HT1080 (cell line): Measurements from ENCODE around the gene RAPGEF6. TPM values are rescaled to one million over a fixed set of nuclear protein-coding genes. Genes with fewer than 3 reads are reported as not detected.
A peak's percentile ranks its signal among the peaks of the same experiment; 100 is the strongest.
"Not testable (repeated sequence)": the region's sequence is repeated elsewhere in the genome, so short reads cannot be mapped to it uniquely, and the experiment has no call there.

Experiments used
- DNase-seq: peaks from one replicate; pipeline ENCODE4 v3.0.0-alpha.2; 2015; ENCODE audit warnings: low read depth
- polyA plus RNA-seq, 2 experiments: library from polyadenylated mRNA; depleted of rRNA; stranded (reverse); fragments of >200 nt; gene quantifications; 2 replicates each; pipeline ENCODE4 v1.2.3, GENCODE V29; 2015
- total RNA-seq: library from RNA; depleted of rRNA; stranded (reverse); fragments of >200 nt; shearing (Covaris generic); gene quantifications from 2 replicates; pipeline ENCODE4 v1.2.3, GENCODE V29; 2014; rRNA removed

The RAPGEF6 gene, protein sequence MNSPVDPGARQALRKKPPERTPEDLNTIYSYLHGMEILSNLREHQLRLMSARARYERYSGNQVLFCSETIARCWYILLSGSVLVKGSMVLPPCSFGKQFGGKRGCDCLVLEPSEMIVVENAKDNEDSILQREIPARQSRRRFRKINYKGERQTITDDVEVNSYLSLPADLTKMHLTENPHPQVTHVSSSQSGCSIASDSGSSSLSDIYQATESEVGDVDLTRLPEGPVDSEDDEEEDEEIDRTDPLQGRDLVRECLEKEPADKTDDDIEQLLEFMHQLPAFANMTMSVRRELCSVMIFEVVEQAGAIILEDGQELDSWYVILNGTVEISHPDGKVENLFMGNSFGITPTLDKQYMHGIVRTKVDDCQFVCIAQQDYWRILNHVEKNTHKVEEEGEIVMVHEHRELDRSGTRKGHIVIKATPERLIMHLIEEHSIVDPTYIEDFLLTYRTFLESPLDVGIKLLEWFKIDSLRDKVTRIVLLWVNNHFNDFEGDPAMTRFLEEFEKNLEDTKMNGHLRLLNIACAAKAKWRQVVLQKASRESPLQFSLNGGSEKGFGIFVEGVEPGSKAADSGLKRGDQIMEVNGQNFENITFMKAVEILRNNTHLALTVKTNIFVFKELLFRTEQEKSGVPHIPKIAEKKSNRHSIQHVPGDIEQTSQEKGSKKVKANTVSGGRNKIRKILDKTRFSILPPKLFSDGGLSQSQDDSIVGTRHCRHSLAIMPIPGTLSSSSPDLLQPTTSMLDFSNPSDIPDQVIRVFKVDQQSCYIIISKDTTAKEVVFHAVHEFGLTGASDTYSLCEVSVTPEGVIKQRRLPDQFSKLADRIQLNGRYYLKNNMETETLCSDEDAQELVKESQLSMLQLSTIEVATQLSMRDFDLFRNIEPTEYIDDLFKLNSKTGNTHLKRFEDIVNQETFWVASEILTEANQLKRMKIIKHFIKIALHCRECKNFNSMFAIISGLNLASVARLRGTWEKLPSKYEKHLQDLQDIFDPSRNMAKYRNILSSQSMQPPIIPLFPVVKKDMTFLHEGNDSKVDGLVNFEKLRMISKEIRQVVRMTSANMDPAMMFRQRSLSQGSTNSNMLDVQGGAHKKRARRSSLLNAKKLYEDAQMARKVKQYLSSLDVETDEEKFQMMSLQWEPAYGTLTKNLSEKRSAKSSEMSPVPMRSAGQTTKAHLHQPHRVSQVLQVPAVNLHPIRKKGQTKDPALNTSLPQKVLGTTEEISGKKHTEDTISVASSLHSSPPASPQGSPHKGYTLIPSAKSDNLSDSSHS (N-terminal part only)
- 9.7 and 10.0 TPM in 2 replicates for total RNA-seq
- polyA plus RNA-seq (2015; cell fraction: cytosol; rRNA removed), result 5.6 and 7.1 TPM in 2 replicates
- 19.2 and 20.6 TPM in 2 replicates for polyA plus RNA-seq (2015; cell fraction: nucleus; rRNA removed)

DNA sequence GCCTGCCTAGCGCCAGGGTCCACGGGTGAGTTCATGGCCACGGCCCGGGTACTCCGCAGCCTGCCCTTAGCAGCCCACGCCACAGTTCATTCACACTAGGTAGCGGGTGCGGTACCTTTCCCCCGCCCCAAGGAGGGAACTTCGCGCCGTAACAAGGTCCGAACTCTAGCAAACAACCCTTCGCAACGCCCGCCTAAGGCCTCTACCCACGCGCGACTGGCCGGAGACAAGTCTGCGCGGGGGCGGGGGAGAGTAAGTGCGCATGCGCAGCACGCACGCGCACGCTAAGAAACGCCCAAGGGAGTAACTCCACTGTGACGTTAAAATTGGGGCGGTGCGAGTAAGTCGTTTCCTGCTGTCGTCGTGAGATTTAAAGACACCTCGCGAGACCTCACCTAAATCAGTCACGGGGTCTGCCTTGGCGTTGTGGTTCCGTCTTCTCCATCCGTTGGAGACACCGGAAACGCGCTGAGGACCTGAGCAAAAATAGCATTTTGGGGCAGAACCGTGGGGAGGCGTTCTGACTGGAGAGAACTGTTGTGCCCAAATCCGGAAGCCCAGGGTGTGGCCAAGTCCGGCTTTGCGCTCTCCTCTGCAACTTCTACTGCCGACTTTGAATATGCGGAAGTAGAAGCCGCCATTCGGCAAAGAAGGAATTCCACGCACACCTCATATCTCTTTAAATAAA is at the start of gene RAPGEF6:
Gene RAPGEF6 (minus strand): TSS at position 234 of the 688 bp plus-strand sequence. CDS start 199 bp downstream, at position 35.
- DNase-seq, result peak; percentile 99

DNA sequence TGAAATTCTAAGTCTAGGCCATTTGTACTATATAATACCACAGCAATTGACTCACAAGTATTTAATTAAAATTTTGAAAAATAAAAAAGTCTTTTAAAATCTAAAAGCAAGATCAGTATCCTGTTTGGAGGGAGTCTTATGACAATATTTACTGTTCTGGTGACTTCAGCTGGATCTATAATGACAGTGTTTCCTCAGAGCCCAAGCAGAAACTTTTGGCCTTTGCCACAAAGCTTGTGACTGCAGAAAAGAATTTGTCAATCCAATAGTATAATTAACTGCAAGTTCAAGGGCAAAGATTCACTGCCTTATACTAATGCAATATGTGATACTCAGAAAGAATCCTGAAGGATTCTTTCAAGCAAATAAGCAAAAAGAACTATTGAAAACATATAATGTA is 49.6 kb upstream of the RAPGEF6 start:
- DNase-seq, result no peak

DNA sequence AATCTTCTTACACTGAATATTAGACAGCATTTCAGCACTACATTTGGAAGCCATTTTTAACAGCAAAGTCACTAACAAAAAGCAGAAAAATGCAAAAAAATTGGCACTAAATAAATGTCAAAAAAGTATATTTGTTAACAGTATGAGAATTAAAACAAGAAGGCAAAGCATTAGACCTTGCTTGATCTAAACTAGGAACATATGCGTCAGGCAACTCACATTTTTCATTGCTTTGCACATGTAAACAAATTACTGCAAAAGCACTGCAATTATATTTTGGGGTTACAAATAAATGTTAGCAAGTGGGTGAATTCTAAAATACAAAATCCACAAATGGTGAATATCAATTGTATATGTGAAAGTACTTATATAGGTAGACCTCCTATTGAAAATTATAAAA is 49.0 kb upstream of the RAPGEF6 start:
- DNase-seq, result no peak

DNA sequence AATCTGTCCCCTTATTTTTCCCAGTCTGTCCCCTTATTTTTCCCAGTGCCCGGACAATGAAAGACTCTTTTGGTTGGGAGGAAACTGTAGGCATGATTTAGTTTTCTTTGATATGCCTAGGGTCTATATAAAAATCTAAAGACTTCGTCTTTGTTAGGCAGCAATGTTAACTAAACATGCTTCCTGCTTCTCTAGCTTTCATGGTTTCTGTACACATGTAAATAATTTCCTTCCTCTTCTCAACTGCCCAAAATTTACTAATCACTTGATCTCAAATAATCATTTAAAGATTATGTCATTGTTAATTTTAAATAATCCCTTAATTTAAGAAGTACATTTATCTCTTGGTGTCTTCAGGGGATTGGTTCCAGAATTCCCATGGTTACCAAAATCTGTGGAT is 47.8 kb upstream of the RAPGEF6 start:
- DNase-seq, result no peak

DNA sequence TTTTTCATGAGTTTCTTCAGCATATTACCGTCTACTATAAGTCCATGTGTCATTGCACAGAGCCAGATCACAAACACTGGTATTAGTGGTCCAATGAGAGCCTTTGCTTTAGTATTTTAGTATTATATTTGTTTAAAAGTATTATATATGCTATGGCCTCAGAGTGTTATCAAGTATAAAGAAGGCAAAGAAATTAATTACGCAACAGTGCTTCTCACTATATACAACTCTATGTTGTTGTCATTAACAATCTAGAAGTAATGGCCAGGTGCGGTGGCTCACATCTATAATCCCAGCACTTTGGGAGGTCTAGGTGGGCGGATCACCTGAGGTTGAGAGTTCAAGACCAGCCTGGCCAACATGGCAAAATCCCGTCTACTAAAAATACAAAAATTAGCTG is 47.1 kb upstream of the RAPGEF6 start:
- DNase-seq, result no peak

DNA sequence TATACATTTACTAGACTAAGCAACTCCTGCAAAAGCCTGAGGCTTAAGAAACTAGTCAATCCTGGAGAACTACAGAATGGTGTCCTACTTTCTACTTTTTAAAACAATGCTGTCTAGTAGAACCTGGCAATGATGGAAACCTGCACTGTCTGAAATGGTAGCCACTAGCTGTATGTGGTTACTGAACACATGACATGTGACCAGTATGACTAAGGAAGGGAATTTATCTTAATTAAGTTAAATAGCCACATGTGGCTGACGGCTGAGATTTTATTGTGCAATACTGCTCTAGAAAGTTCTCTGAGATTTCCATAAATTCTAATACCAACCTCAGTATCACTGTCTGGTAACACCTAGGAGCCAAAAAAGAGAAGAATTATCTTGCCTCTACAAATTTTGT is 44.9 kb upstream of the RAPGEF6 start:
- peak; percentile 41 for DNase-seq

DNA sequence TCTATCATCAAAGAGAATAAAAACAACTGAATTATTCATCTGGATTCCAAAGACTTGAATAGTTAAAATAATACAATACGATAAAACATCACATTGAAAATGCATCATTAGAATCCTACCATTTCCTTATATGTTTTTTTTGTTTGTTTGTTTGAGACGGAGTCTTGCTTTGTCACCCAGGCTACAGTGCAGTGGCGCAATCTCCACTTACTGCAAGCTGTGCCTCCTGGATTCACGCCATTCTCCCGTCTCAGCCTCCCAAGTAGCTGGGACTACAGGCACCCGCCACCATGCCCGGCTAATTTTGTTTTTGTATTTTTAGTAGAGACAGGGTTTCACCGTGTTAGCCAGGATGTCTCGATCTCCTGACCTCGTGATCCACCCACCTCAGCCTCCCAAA is 43.2 kb upstream of the RAPGEF6 start:
- DNase-seq, result not testable (repeated sequence)

DNA sequence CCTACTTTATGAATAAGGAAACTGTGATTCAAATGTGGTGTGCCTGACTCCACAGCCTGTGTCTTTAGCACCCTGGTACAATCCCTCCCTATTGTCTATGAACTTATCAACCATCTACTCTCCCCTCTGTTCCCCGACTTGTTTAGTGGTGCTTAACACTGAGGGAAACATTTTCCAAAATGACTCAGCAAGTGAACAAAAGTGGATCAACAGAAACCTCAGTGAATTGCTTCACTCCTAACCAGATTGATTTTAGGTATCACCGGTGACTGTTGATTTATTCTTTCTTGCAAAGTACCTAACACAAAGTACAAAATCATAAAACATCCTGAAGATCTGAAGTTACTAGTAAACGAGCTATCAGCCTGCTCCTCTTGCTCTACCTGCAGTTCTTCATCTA is 42.1 kb upstream of the RAPGEF6 start:
- no peak for DNase-seq

DNA sequence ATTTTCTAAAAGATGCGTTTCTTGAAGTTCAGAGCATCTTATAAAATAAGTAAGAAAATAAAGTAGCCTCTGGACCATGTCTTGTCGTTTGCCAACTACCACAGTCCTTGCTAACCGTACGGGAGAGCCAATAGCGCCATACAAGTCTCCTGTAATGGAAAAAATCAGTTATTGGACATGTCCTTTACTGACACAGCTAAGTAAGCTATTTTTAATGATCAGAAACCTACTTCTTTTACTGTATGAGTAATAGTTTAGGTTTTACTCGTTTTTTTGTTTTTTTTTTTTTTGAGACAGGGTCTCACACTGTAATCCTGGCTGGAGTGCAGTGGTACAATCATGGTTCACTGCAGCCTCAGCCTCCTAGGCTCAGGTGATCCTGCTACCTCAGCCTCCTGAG is 37.7 kb upstream of the RAPGEF6 start:
- DNase-seq, result no peak

DNA sequence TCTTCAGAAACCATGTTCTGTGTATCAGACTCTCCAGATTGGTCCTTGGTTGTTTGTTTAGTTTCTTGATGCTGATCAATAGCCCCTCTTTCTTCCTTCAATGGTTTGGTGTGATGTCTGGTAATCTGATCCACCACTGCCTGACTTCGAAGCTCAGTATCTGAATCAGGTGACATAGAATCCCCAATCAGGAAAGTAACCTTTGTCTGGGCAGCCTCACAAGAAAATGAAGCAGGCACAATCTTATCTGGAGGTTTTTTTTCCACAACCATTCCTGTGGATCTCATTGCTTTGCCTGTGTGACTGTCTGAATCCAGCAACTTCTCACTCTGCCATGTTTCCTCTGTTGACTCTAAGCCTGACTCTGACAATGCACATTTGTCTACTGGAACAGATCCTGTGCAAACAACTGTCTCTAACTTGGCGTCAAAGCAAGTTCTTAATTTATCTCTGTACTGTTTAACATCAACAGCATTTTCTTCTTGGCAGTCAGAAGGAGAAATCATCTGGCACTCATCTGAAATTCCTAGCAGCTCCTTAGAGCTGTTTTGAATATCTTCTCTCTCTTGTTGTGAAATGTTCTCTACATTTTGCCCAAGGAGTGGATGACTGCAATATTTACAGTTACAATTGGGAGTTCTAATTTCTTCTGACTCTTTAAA is 37.1 kb upstream of the RAPGEF6 start:
- no peak for DNase-seq

DNA sequence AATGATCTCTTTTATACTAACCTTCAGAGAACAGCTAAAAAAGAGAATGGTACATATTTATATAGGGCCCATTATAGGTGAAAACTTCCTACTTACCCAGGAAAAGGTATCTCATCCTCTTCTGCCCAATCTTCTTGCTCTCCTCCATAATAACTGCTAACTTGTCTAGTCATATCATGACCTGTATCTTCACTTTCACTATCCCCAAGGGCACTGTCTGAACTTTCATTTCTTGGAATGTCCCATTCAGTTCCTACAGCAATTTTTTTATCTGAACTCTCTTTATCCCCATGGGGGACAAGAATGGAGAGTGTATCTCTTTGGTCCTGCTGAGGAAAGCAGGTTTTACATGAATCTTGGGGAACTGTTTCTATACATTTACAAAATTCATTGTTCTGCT is 36.4 kb upstream of the RAPGEF6 start:
- no peak for DNase-seq

DNA sequence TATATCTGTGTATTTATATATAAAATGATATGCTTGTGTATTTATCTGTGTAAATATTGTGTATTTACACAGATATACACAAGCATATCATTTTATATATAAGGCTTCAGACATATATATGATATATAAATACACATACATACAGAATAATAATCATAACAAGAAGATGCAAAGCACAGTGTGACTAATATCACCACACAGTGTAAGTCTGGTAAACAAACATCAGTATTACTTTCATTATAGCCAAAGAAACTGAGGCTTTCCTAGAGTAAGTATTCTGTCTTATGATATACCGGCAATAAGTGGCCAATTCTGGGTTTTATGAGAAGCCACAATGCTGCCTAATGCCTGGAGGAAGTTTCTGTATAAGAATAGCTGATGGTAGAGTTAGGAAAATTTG is 29.9 kb upstream of the RAPGEF6 start:
- no peak for DNase-seq

DNA sequence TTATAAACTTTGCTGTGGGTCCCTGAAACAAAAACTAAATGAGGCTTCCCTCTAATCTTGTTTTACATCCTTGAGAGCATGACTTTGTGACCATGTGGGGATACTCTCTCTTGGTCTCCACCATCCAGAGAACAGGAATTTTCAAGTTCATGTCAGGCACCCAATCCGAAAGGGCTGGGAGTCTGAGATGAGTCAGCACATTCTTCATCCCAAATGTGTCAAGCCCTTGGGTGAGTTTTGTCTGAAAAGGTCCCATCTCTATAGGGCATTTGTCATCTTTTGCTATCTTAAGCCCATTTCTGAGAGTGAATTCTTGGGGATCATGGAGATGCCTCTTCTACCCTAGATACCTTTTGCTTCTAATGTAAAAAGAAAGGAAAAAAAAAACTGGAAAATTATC is 26.9 kb upstream of the RAPGEF6 start:
- no peak for DNase-seq

DNA sequence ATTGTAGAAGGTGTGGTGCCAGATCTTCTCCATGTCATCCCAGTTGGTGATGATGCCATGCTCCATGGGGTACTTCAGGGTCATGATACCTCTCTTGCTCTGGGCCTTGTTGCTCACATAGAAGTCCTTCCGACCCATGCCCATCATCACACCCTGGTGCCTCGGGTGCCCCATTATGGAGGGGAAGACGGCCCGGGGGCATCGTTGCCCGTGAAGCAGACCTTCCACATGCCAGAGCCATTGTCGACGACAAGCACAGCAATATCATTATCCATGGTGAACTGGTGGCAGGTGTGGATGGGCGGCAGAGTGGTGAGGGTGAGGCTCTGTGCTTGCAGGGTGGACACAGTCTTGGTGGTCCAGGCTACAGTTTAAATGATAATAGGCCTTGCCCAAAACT is 24.8 kb upstream of the RAPGEF6 start:
- no peak for DNase-seq

DNA sequence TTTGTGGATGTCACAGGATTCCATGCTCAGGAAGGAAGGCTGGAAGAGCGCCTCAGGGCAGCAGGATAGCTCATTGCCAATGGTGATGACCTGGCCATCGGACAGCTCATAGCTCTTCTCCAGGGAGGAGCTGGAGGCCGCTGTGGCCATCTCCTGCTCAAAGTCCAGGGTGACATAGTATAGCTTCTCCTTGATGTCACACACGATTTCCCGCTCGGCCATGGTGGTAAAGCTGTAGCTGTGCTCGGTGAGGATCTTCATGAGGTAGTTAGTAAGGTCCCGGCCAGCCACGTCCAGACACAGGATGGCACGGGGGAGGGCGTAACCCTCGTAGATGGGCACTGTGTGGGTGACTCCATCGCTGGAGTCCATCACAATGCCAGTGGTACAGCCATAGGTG is 24.3 kb upstream of the RAPGEF6 start:
- DNase-seq, result no peak

DNA sequence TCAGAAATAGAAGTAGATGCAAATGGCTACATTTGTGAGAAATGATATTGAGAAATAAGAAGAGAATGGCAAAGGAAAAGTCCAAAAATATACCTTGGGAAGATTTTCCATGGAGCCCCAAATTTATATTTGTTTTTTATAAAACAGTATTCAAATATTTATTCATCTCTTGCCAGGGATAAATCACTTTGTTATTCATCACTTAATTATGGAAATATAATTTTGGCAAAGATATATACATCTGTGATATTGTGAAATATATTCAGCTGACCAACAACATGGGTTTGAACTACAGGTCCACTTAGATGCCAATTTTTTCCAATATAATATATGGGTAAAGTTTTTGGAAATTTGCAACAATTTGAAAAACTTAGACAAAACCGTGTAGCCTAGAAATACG is 19.7 kb upstream of the RAPGEF6 start:
- DNase-seq, result no peak

DNA sequence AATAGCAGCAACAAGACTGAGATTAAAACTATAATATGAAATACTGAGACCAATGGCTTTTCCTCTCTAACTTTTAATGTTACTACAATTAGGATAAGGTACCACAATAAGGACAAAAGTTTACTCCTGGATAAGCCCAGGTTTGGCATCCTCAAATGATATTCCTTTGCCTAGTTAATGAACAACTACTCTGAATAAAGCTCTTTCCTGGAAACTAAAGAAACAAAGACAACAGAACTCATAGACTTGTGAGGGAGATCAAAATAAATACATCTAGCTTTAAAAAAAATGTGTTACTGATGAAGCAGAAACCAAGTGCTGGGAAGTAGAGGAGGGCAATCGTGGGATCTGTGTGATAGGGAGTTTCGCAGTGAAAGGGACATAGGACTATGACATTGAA is 19.3 kb upstream of the RAPGEF6 start:
- no peak for DNase-seq

DNA sequence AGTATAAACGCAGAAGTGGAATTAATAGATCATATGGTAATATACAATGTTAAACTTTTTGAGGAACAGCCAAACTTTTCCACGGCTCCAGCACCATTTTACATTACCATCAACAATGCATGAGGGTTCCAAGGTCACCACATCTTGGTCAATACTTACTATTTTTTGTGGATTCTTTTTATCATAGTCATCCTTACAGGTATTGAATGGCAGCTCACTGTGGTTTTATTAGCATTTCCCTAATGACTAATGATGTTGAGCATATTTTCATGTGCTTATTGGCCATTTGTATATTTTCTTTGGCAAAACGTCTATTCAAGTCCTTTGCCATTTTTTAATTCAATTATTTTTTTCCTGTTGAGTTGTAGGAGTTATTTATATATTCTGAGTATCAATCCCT is 14.1 kb upstream of the RAPGEF6 start:
- no peak for DNase-seq

DNA sequence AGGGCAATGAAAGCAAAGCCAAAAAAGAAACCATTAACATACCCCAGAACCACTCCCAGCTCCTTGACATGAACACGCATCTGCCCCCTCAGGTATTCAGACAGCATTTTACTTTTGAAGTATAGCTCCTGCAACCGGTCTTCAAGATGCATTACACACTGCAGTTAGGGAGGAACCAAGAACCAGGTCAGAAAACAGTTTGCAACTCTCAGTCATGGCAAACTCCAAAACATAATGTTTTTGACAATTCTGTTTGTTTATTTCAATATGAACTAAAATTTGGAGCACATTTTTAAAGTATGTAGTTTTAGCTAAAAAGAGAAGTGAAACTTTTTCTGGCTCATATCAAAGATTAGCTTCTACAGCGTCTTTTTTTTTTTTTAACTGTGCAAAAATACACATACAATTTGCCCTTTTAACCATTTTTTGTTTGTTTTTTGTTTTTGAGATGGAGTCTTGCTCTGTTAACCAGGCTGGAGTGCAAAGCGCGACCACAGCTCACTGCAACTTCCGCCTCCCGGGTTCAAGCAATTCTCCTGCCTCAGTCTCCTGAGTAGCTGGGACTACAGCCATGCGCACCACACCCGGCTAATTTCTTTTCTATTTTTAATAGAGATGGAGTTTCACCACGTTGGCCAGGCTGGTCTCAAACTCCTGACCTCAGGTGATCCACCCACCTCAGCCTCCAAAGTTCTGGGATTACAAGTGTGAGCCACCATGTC is 12.2 kb upstream of the RAPGEF6 start:
- DNase-seq, result no peak

DNA sequence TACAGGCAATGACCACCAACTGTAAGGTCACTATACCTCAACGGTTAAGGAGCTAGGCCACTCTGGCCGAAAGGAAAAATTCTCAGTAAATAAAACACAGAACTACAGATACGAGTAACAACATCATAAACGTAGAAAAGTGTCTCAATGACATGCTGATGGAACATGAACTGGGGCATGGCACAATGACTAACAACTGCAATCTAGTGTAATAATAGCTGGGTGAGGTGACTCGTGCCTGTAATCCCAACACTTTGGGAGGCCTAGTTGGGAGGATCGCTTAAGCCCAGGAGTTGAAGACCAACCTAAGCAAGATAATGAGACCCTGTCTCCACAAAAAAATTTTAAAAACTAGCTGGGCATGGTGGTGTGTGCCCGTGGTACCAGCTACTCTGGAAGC is 9.8 kb upstream of the RAPGEF6 start:
- DNase-seq, result peak; percentile 38
